GM21367 (cell line): ENCODE results near the gene PIP5K1A.

ENCODE experiments used
- ATAC-seq: cut with Tn5 transposase; IDR thresholded peaks from one replicate; pipeline ENCODE4 v1.9.1; 2021; ENCODE audit not compliant: unreplicated experiment

Gene PIP5K1A

DNA sequence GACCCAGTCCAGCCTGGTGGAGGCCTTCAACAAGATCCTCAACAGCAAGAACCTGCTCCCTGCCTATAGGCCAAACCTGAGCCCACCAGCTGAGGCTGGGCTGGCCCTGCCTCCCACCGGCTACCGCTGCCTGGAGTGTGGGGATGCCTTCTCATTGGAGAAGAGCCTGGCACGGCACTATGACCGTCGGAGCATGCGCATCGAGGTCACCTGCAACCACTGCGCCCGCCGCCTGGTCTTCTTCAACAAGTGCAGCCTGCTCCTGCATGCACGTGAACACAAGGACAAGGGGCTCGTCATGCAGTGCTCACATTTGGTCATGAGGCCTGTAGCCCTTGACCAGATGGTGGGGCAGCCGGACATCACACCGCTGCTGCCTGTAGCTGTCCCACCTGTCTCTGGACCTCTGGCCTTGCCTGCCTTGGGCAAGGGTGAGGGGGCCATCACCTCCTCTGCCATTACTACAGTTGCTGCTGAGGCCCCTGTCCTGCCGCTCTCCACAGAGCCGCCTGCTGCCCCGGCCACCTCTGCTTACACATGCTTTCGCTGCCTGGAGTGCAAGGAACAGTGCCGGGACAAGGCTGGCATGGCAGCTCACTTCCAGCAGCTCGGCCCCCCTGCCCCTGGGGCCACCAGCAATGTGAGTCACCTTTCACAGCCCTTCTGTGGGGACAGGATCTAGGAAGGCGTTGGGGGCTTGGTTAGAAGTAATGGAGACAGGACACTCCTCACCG, 89.6 kb downstream of the PIP5K1A start:
- no peak for ATAC-seq

DNA sequence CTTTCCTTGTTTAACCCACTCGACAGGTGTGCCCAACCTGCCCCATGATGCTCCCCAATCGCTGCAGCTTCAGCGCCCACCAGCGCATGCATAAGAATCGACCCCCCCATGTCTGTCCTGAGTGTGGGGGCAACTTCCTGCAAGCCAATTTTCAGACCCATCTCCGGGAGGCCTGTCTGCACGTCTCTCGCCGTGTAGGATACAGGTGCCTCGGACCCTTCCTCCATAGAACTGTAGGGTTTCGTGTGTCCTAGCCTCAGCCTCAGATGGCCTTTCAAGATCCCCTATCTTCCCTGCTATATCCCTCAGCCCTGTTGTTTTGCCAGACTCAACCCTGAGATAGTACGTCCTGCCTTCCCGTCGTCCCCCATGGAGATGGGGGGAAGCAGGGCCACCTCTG, 90.2 kb downstream of the PIP5K1A start:
- ATAC-seq: no peak

DNA sequence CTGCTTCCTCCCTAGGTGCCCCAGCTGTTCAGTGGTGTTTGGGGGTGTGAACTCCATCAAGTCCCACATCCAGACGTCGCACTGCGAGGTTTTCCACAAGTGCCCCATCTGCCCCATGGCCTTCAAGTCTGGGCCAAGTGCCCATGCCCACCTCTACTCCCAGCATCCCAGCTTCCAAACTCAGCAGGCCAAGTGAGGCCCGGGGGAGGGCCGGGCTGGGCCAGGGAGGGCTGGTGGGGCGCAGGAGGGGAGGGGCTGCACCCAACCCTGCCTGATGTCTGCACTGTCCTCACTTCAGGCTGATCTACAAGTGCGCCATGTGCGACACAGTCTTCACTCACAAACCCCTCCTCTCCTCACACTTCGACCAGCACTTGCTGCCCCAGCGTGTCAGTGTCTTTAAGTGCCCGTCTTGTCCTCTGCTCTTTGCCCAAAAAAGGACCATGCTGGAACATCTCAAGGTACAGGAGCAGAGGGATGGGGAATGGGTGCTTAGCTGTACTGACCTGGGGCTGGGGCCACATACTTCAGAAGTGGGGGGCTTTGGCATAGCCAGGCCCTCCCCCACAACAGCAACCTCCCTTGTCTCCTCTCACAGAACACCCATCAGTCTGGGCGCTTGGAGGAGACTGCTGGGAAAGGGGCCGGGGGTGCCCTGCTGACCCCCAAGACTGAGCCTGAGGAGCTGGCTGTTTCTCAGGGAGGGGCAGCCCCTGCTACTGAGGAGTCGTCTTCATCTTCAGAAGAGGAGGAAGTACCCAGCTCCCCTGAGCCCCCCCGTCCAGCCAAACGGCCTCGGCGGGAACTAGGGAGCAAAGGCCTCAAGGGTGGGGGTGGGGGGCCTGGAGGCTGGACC, 91.0 kb downstream of the PIP5K1A start:
- no peak for ATAC-seq

DNA sequence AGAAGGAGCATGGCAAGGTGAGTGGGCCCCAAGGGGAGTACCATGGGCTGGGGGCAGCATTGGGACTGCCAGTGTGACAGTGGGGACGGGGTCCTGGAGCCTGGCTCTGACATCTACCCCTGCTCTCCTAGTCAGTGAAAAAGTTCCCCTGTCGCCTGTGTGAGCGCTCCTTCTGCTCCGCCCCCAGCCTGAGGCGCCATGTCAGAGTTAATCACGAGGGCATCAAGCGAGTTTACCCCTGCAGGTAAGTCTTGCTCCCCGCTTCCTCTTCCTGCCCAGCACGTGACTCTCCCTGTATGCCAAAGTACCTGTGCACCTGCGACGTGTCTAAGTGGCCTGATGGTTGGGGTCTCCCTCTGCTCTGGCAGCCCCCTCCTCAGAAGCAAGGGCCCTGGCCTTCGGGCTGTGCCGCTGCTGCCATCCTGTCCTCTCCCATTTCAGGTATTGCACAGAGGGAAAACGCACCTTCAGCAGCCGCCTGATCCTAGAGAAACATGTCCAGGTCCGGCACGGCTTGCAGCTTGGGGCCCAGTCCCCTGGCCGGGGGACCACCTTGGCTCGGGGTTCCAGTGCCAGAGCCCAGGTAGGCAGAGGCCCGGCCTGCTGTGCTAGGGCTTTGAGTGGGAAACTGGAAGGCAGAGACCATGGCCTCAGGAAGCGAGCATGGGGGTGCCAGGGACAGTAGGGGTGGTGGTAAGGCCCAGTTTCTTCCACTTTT, 91.8 kb downstream of the PIP5K1A start:
- no peak for ATAC-seq

DNA sequence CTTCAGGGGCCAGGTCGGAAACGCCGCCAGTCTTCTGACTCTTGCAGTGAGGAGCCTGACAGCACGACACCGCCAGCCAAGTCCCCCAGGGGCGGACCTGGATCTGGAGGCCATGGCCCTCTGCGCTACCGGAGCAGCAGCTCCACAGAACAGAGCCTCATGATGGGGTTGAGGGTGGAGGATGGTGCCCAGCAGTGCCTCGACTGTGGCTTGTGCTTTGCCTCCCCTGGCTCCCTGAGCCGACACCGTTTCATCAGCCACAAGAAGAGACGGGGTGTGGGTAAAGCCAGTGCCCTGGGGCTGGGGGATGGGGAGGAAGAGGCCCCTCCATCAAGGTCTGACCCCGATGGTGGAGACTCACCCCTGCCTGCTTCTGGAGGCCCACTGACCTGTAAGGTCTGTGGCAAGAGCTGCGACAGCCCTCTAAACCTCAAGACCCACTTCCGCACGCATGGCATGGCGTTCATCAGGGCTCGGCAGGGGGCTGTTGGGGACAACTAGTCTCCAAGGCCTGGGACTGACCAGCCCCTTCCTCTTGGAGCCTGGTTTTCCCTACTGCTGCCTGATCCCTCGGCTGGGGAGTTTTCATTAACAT, 92.5 kb downstream of the PIP5K1A start:
- no peak for ATAC-seq

DNA sequence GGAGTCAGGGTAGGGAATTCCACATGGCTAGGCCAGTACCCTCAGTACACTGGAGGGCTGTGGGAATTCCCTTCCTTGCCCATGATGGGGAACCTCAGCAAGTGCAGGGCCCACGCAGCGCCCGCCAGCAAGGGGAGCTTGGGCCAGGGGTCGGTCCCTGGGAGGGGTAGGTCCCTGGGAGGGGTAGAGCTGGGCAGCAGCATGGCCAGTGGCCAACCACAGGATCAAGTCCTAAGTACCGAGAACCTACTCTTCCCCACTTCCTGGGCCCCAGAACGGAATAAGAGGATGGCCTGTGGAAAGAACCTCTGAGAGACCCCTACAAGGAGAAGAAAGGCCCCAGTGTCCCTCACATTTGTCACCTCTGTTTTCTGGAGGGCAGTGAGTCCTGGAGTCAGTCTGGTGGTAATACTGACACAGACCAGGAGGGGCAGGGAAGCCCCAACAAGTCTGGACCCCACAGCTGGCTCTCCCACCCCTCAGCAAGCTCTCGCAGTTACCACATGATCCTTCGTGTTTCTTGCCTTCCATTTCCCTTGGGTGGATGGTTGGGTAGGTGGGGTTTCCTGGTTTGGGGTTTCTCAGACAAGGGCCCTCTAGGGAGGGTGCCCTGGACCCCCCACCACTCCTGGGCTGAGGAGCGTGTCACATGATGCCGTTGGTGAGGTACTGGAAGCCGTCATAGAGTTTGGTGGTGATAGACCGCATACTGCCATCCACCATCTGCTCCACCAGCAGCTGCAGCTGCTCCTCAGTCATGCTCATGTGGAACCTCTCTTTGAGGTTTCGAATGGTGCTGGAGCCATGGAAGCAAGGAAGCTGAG, 94.1 kb downstream of the PIP5K1A start:
- no peak for ATAC-seq

DNA sequence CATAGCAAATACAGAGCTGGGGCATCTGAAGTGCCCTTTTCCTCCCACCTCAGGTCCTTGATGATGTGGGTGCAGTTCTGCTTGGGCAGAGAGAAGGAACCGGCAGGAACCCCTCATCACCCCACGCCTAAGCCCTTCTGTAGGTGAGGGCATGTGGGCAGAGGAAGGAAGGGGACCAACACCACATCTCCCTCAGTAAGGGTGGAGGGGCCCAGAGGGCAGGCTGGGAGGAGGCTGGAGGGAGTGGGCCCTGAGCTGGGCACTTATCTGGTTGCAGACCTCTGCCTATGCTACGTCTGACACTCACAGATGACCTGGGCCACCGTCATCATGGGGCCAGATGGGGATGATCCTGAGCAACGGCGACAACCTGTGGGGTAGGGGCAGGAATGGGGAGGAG, 94.7 kb downstream of the PIP5K1A start:
- ATAC-seq: no peak

DNA sequence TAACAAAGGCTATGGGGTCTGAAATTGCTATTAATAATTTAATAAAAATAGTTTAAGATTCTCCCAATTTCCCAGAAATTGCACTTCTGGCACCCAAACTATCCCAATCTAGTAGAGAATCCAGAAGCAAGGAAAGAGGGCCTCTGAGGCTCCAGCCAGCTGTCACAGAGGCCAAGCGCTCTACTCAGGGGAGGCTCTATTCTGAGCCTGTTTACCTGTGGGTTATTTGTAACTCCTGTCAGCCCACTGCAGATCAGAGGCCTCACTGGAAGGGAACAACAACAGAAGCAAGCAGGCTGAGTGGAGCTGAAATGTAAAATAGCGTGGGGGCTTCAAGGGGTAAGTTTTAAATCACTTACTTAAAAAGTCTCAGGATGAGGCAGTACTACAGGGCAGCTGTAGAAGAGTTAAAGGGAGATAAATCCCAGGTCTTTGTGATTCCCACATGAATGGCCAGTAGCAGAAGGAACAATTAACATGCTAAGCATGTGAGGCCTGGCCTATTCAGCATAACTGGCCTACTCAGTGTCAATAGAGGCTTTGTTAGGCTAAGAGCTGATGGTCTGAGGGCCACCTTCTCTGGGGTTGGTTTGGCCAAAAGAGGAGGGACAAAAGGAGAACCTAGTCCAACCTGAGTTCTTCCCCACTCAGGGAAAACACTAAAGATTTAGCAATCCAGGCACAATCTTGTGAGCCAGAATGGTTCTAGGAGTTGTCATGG, 96.5 kb downstream of the PIP5K1A start:
- ATAC-seq: no peak
